Activated naive CD8-positive, alpha-beta T cell treated with anti-CD3 and anti-CD28 coated beads, Interleukin-2, amount 50 U/mL, for 16 hours (primary cell): ENCODE results near the gene RILPL2.
"Not testable (repeated sequence)": the region's sequence is repeated elsewhere in the genome, so short reads cannot be mapped to it uniquely, and the experiment has no call there.

Source experiments
- DNase-seq: peaks from one replicate; pipeline ENCODE4 v3.0.0-alpha.2; 2020; ENCODE audit warnings: low read depth, low spot score

RILPL2 gene

GRCh38 chr12:123404581-123404980 lies 31.9 kb downstream of the RILPL2 start:
- no peak for DNase-seq

- no peak for DNase-seq
Observed at GRCh38 chr12:123401753-123402683, 34.5 kb downstream of the RILPL2 start.

DNA sequence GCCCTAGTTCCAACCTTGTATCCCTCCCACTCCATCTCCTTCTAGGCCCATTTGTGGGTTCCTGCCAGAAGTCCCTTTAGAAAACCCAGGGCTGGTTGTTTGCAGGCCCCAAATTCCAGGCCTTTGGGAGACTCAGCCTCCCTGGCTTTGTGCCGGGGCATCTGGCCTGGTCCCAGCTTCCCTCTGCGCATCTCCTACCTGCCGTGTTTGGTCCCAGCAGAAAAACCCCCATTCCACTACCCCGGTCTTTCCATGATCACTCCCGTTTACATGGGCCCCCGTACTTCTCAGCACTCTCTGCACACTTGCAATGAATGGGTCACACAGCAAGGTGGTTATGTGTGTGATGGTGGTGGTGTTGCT lies 37.2 kb downstream of the RILPL2 start:
- DNase-seq = no peak

DNA sequence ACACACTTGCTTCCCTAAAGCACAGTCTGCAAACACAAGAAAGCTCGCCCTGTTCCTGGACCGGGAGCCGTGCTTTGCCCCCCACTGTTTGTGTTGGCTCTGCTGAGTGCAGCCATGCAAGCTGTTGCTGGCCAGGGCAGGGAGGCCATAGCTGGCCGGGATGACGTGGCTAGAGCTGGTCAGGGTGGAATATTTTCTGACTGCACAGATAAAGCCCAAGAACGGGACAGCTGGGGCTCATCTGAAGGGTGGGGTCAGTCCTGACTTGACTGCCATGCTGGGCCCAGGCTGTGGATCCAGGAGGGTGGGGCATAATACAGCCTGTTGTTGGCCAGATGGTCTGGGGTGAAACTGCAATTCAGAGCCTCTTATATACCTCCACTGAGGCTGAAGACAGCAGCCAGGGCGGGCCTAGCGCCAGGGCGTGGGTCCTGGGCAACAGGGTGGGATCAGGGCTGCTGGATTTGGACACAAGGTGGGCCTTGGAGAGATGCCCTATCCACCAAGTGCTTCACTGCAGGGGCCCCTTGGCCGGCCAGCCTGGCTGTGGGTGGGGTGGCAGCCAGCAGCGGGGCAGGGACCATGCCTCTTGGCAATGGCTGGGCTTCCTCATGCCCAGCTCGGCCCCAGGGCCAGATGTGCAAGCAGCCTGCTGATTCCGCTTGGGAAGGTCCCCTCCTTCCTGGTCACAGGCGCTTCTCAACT lies 37.8 kb downstream of the RILPL2 start:
- no peak for DNase-seq

DNA sequence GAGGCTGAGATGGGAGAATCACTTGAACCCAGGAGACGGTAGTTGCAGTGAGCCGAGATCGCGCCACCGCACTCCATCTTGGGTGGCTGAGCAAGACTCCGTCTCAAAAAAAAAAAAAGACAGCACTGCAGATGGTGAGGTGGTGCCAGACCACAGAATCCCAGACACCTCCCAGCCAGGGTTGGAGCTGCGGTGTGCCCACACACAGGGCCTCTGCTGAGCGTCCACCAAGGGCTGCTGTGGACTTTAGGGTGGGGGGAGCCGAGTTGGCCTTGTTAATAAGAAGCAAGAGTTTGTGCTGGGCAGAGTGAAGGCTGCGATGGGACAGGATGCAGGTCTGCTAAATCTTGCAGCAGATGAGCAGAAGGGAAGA lies 38.3 kb downstream of the RILPL2 start:
- no peak for DNase-seq

GRCh38 chr12:123397400-123397799 lies 39.1 kb downstream of the RILPL2 start:
- no peak for DNase-seq

- no peak for DNase-seq
Observed at GRCh38 chr12:123396954-123397353, 39.5 kb downstream of the RILPL2 start.

DNA sequence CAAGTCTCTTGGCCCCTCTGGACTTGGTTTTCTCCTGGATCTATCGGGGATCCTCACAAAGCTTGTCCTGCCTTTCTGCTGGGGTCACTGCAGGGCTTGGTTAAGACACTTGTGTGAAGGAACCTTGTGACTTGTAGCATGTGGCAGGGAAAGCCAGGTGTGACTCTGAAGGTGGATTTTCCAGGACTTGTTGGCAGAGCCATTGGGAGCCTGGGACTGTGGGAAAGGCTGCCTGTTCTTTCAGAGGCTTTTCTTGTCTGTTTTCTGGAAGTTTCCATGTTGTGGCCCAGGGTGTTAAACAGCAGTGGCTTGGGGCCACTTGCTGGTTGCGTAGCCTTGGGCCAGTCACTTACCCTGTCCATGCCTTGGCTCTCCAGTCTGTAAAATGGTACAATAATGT lies 39.9 kb downstream of the RILPL2 start:
- DNase-seq = no peak

DNA sequence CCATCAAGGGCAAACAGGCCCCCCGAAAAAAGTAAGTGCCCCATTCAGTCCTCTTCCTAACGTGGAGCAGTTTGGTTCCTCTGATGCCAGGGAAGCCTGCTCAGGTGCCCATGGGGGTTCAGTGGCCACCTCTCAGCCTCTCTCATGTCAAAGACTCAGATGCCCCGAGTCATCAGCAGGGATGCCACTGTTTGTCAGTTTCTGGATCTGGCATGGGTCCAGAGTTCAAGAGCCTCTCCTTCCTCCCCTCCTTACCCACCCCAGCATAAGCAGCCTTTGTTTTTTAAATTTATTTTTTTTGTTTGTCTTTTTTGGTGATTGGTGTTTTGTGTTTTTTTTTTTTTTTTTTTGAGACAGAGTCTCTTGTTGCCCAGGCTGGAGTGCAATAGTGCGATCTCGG lies 41.2 kb downstream of the RILPL2 start:
- DNase-seq = no peak

DNA sequence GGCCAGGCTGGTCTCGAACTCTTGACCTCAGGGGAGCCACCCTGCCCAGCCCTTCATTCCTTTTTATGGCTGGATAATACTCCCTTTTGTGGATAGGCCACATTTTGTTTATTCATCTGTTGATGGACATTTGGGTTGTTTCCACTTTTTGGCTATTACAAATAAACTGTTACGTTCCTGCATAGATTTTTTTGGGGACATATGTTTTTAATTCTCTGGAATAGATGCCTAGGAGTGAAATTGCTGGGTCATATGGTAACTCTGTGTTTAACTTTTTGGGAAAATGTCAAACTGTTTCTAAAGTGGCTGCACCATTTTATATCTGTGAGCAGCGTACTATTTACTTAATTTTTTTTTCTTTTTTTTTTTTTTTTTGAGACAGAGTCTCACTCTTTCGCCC lies 42.7 kb downstream of the RILPL2 start:
- DNase-seq = no peak

GRCh38 chr12:123391546-123392343 lies 44.7 kb downstream of the RILPL2 start:
- no peak for DNase-seq

DNA sequence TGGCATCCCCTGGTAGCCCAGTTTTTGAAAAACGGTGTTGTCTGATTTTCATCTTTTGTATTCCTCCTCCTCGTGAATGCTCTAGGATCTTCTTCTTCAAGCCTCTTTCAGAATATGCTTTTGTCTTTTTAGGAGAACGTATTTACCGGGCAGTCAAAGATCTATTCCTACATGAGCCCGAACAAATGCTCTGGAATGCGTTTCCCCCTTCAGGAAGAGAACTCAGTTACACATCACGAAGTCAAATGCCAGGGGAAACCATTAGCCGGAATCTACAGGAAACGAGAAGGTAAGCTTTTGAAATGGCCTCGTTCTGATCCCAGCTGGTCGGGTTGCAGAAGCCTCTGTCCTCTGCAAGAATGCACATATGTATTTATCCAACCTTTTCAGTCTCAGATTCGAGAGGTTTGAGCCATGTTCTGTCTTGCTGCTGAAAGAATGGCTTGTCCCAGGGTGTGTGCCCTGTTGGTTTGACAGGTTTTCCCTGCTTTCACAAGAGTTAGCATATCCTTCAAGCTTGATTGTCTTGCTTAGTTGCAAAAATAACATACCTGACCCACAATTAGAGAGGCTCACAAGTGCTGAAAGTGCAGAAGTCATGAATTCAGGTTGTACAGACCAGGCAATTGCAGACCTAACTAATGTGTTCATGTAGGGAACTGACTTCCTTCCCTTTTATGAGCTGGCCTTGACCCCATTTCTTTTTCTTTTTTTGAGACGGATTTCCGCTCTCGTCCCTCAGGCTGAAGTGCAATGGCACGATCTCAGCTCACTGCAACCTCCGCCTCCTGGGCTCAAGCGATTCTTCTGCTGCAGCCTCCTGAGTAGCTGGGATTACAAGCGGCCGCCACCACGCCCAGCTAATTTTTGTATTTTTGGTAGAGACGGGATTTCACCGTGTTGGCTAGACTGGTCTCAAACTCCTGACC lies 45.7 kb downstream of the RILPL2 start:
- DNase-seq = no peak

DNA sequence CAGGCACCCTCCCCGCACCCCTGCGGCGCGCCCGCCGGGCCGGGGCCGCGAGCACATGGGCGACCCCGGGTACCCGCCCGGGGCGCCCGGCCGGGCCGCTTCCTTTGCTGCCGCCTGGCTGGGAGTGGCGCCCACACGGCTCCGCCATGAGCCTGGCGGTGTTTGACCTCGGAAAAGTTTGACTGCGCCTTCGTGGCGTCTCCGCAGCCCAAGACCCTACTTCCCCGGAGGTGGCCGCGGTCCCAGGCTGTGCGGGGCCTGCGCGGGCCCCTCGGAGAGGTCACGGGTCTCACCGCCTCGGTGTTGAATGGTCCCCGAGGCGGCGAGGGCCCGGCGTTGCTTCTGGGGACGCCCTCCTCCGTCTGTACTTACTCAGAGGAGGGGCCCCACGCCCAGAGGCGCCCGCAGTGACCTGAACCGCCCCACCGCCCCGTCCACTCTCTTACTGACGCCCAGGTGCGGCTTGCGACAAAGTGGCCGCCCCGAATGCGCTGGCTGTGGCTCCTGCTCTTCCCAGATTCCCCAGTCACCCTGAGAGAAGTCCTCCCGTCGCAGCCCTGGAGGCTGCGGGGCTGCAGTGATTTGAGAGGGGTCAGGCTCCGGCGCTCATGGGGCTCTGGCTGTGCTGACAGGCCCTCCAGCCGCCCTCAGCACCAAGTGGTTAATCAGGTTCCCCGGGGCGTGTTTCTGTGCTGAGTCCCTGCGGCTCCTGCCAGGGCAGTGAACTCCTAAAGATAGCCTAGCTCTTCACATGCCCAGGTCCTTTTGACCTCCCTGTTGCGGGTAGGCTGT lies 46.7 kb downstream of the RILPL2 start:
- DNase-seq = no peak

DNA sequence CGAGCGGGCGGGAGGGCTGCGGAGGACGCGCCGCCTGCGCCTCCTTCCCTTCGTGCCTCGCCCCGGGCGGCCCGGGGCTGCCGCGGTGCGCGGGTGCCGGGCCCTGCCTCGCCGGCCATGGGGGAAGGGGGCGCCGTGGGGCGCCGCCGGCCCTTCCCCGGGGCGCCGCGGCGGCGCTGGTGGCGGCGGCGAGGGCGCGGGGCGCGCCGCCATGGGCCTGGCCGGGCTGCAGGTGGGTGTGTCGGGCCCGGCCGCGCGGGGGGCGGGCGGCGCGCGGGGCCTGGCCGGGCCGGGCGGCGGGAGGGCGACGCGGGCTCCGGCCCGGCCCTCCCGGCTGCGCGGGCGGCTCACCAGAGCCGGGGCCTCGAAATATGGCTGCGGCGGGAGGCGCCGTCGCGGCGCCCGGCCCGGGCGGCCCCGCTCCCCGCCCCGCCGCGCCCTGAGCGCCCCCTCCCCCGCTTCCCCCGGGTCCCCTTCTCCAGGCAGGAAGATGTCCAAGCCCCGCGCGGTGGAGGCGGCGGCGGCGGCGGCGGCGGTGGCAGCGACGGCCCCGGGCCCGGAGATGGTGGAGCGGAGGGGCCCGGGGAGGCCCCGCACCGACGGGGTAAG lies 47.4 kb downstream of the RILPL2 start:
- DNase-seq = no peak

DNA sequence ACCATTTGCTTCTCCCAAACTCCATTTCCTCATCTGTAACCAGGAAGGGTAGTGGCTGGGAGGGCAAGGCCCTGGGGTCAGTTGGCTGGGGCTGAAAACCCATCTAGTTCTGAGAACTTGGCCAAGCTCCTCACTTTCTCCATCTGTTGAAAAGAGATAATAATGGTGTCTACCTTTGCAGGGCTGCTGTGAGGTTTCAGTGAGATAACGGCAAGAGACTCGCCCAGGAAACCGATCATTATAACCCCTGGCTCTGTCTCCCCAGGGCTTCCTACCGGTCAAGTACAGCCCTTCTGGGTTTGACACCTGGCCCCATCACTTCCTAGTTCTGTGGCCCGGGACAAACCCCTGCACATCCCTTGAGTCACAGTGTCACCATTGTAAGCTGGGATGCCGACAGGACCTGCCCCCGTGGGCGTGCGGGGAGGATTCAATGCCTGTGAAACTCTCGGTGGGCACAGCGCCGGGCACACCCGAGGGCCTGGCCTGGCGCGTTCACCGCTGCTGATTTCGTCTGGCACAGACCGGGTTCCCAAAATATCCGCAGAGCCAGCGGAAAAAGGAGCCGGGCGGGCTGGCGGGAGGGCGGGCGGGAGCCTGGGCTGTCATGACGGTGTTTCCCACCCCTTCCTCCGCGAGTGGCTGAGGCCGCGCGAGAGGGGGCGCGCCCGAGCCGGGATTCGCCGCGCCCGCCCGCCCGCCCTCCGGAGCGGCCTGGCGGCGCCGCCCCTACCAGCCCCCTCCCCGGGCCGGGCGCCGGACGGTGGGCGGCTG lies 48.1 kb downstream of the RILPL2 start:
- peak; percentile 17 for DNase-seq

GRCh38 chr12:123387508-123388176 lies 48.8 kb downstream of the RILPL2 start:
- DNase-seq = no peak

GRCh38 chr12:123385536-123385935 lies 50.9 kb downstream of the RILPL2 start:
- DNase-seq = not testable (repeated sequence)

DNA sequence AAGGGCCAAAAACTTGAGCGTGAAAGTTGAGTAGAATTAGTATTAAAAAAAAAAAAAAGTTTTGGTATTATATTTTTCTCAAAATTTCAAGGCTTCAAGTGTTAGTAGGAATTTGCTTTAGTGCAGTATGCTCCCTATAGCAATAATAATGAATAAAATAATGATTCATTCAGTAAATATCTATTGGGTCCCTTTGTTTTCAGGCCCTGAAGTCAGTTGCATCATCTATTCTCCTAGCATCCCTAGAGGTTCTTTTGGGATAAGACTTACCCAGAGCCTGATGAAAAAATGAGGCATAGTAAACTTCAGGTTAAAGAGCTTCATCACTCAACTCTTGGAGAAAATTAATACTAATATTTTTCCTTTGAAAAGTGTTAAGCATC lies 51.5 kb downstream of the RILPL2 start:
- DNase-seq = no peak
